GM12878 (cell line): ENCODE data around the gene NUDT22. TPM values are rescaled to one million over a fixed set of nuclear protein-coding genes. Genes with fewer than 3 reads are reported as not detected.

Experiments
- ATAC-seq: fragments of 200-7000 bp; cut with Tn5 transposase; 3 replicates; pipeline ENCODE4 v1.9.1; 2020; ENCODE audit warnings: mild to moderate bottlenecking, moderate library complexity
- BruUV-seq: library from RNA; stranded (reverse); fragments of 400-500 nt; replicated peaks from 2 replicates; lab custom pipeline; 2021; lab: Mats Ljungman, UMichigan
- CTCF ChIA-PET: fragments of 300-600 bp; sonication (Branson Sonifier 250); formaldehyde crosslinking; extraction: SDS; loops from one replicate; lab custom pipeline; 2021; ENCODE audit warnings: inconsistent platforms; lab: Yijun Ruan, JAX
- POLR2A ChIA-PET: fragments of 350-600 bp; formaldehyde crosslinking; extraction: SDS; loops from one replicate; lab custom pipeline; 2021; ENCODE audit warnings: inconsistent platforms; lab: Charles Lee
- RAD21 ChIA-PET: fragments of 300-600 bp; sonication (Branson Sonifier 250); formaldehyde crosslinking; loops from one replicate; lab custom pipeline; 2023; ENCODE audit warnings: antibody characterized with exemption; ENCODE audit not compliant: unreplicated experiment; lab: Charles Lee
- SMC1A ChIA-PET: fragments of 300-600 bp; sonication (Branson Sonifier 250); formaldehyde crosslinking; loops from one replicate; lab custom pipeline; 2023; ENCODE audit not compliant: unreplicated experiment, uncharacterized antibody; lab: Charles Lee
- DNase-seq: peaks from one replicate; pipeline ENCODE4 v3.0.0-alpha.2; 2011; ENCODE audit warnings: low read depth, low spot score
- FAIRE-seq: peaks from 3 replicates; lab custom pipeline; 2011; peaks lifted over from hg19 to GRCh38; lab: Jason Lieb, UNC
- H2AFZ ChIP-seq: 2 replicates; pipeline ENCODE4 v1.6.0; 2011; ENCODE audit warnings: low read depth, low read length, control low read depth; ENCODE audit not compliant: control insufficient read depth
- H3K27ac ChIP-seq: 2 replicates; pipeline ENCODE4 v1.5.1; 2011; ENCODE audit warnings: control low read depth; ENCODE audit not compliant: control insufficient read depth, insufficient read depth
- H3K27me3 ChIP-seq, 2 experiments: replicated peaks in 1 of 2; 2 replicates each; pipeline versions ENCODE4 v1.6.0 to v1.6.1; 2011; ENCODE audit warnings: low read length in 1 of 2; ENCODE audit not compliant: control insufficient read depth in 2 of 2, insufficient read depth in 2 of 2
- H3K36me3 ChIP-seq, 2 experiments: 2 replicates each; pipeline ENCODE4 v1.5.1; 2011; ENCODE audit warnings: low read length in 1 of 2; ENCODE audit not compliant: control insufficient read depth in 2 of 2, insufficient read depth in 2 of 2
- H3K4me1 ChIP-seq: 2 replicates; pipeline ENCODE4 v1.6.1; 2011; ENCODE audit warnings: mild to moderate bottlenecking, low read length, moderate library complexity, mixed read lengths; ENCODE audit not compliant: control insufficient read depth, insufficient read depth
- H3K4me2 ChIP-seq: 2 replicates; pipeline ENCODE4 v1.6.0; 2011; ENCODE audit warnings: control low read depth; ENCODE audit not compliant: control insufficient read depth, insufficient read depth
- H3K4me3 ChIP-seq: fragments of 200-600 bp; sonication (generic); 2 replicates; pipeline ENCODE4 v1.5.1; 2016
- H3K79me2 ChIP-seq: 2 replicates; pipeline ENCODE4 v1.6.0; 2011; ENCODE audit warnings: low read length; ENCODE audit not compliant: control insufficient read depth, insufficient read depth
- H3K9ac ChIP-seq: 2 replicates; pipeline ENCODE4 v1.8.0; 2011; ENCODE audit warnings: low read length, control low read depth, mixed read lengths; ENCODE audit not compliant: control insufficient read depth, insufficient read depth
- H3K9me3 ChIP-seq: replicated peaks from 3 replicates; pipeline ENCODE4 v1.5.1; 2011; ENCODE audit warnings: mild to moderate bottlenecking, low read length; ENCODE audit not compliant: control insufficient read depth, insufficient read depth
- H4K20me1 ChIP-seq: 2 replicates; pipeline ENCODE4 v1.6.0; 2011; ENCODE audit not compliant: control insufficient read depth, insufficient read depth
- CBX5 ChIP-seq: sonication (generic); IDR thresholded peaks from 2 replicates; pipeline ENCODE4 v1.6.1; 2016; ENCODE audit warnings: low read depth, moderate library complexity, mild to moderate bottlenecking, inconsistent platforms
- HDGF ChIP-seq: fragments of 450-650 bp; IDR thresholded peaks from 2 replicates; pipeline ENCODE4 v1.6.1; 2016; ENCODE audit warnings: antibody characterized with exemption
- IRF5 ChIP-seq: fragments of 450-650 bp; IDR thresholded peaks from 2 replicates; pipeline ENCODE4 v1.6.1; 2017; ENCODE audit warnings: borderline replicate concordance
- POLR2AphosphoS2 ChIP-seq: IDR thresholded peaks from 2 replicates; pipeline ENCODE4 v1.6.1; 2011; ENCODE audit warnings: low read depth, mild to moderate bottlenecking, low read length, improper control_type of control experiment, moderate library complexity
- RELA ChIP-seq: fragments of 450-650 bp; IDR thresholded peaks from 2 replicates; pipeline ENCODE4 v1.8.0; 2014; ENCODE audit warnings: borderline replicate concordance; ENCODE audit not compliant: partially characterized antibody
- SIN3A ChIP-seq: IDR thresholded peaks from 2 replicates; pipeline ENCODE4 v1.6.1; 2012; ENCODE audit warnings: low read depth, low read length, improper control_type of control experiment
- SREBF1 ChIP-seq: IDR thresholded peaks from 2 replicates; pipeline ENCODE4 v1.6.1; 2012; ENCODE audit warnings: mild to moderate bottlenecking, low read length
- ZBED1 ChIP-seq: IDR thresholded peaks from 2 replicates; pipeline ENCODE4 v1.6.1; 2016; ENCODE audit warnings: borderline replicate concordance
- WGBS: methylation state at CpG from one replicate; pipeline ENCODE4 v1.1.6; 2016; ENCODE audit warnings: low lambda C conversion rate; ENCODE audit not compliant: insufficient replicate concordance, insufficient coverage; ENCODE audit errors: missing lambda C conversion rate; 5-methylcytosine and 5-hydroxymethylcytosine counted together
- in situ Hi-C: fragments of 300-500 bp; cut with MboI; formaldehyde crosslinking; loops from 9 replicates; pipeline ENCODE4 v1.14.3; 2018; ENCODE audit warnings: mixed read lengths
- intact Hi-C: fragments of 100-400 bp; cut with micrococcal nuclease; formaldehyde crosslinking; loops from one replicate; pipeline ENCODE4 v1.14.2; 2022; ENCODE audit not compliant: unreplicated experiment
- polyA plus RNA-seq, 11 experiments: library from polyadenylated mRNA; depleted of rRNA in 4 of 11; unstranded in 6 of 11; stranded (reverse) in 5 of 11; fragments of >200 nt; fragmentation: Nextera tagmentation in 4 of 11; fragmentation: Illumina TruSeq in 1 of 11; extraction: Ambion mirVana in 4 of 11; extraction: Trizol in 1 of 11; gene quantifications; 1 replicate in 1 of 11; 2 replicates in 10 of 11; pipeline versions ENCODE4 v1.2.1 to v1.2.3, GENCODE V29; 2011 to 2016; ENCODE audit warnings: inconsistent platforms in 2 of 11, missing spikeins in 2 of 11, low read depth in 1 of 11
- total RNA-seq, 4 experiments: library from RNA; depleted of rRNA in 3 of 4; stranded (reverse); fragments of >200 nt in 3 of 4; fragmentation: Illumina TruSeq in 1 of 4; extraction: Trizol in 1 of 4; gene quantifications; 2 replicates each; pipeline versions ENCODE4 v1.2.1 to v1.2.3, GENCODE V29; 2013 to 2021

The NUDT22 gene
- total and polyA plus RNA-seq, 10 of the 15 experiments (the other 5 are each of a cell fraction or from before 2014, with no cell fraction given): 6.7 to 115 (median 64.7) TPM

GRCh38 chr11:64266339-64266738 is 40.3 kb downstream of the NUDT22 start:
- peaks cover 9% of the 10 kb centered on the region for H3K79me2 ChIP-seq
- ChIA-PET RAD21 (no interaction called here), CTCF (no interaction called here), POLR2A (interaction anchor here (2.1 kb wide), 1 partner anchor 8 kb away, joined by 7 read pairs; no protein-coding TSS in a partner anchor)
- in situ Hi-C loops (no loop called here), intact Hi-C loops (no loop called here)
- H3K9me3 ChIP-seq: no peaks in the 10 kb centered on the region
- no peaks in the 10 kb centered on the region for H3K27me3 ChIP-seq
- H3K36me3 ChIP-seq: no peaks in the 10 kb centered on the region; a peak in 2 of 4 replicates
- H3K4me3 ChIP-seq: no peak overlapping the region
- no peak overlapping the region for H3K9ac ChIP-seq
- H4K20me1 ChIP-seq: no peaks in the 10 kb centered on the region
- no peak for ATAC-seq
- H3K4me2 ChIP-seq: no peak overlapping the region
- TF ChIP-seq IRF5 (no peak), ZBED1 (no peak), SIN3A (no peak), SREBF1 (no peak), RELA (no peak), HDGF (no peak), POLR2AphosphoS2 (no peak), CBX5 (no peak)
- TF ChIP-seq, all 136 proteins: peak for 0
- no peak overlapping the region for H3K27ac ChIP-seq
- SMC1A ChIA-PET: no interaction called here
- peaks cover 9% of the 10 kb centered on the region for H3K4me1 ChIP-seq
- DNase-seq: no peak
- no peak for FAIRE-seq
- WGBS: 95% methylated on average over 15 of the region's 15 CpGs
- BruUV-seq: no TSS peak
- no peak overlapping the region for H2AFZ ChIP-seq
